Subcutaneous adipose tissue (tissue), 4 donors: ENCODE results near the gene GABBR1. TPM values are rescaled to one million over a fixed set of nuclear protein-coding genes. Genes with fewer than 3 reads are reported as not detected.

Experiments used
- CTCF ChIP-seq: fragments of 450-650 bp; IDR thresholded peaks from one replicate; pipeline ENCODE4 v1.5.1; 2016; ENCODE audit warnings: low read depth, mild to moderate bottlenecking, control low read depth, antibody characterized with exemption, moderate library complexity
- total RNA-seq, 4 donors: library from RNA; depleted of rRNA; stranded (reverse); fragments of >200 nt; gene quantifications; one replicate each; pipeline ENCODE4 v1.1.0, GENCODE V29; 2016

Gene GABBR1
- total RNA-seq, 4 donors from 2014 or later, result 20.6 to 31.0 (median 25.0) TPM

- TF ChIP-seq CTCF, result no peak
Observed at GRCh38 chr6:29631860-29632731, 887 bp downstream of the GABBR1 start.

- no peak for TF ChIP-seq CTCF
Observed at GRCh38 chr6:29631209-29631810, 1.7 kb downstream of the GABBR1 start.

- no peak for TF ChIP-seq CTCF
Observed at GRCh38 chr6:29630315-29630714, 2.7 kb downstream of the GABBR1 start.

- no peak for TF ChIP-seq CTCF
Observed at GRCh38 chr6:29629571-29629970, 3.4 kb downstream of the GABBR1 start.

- TF ChIP-seq CTCF, result no peak
Observed at GRCh38 chr6:29628419-29629281, 4.3 kb downstream of the GABBR1 start.

GRCh38 chr6:29627755-29628418, 5.1 kb downstream of the GABBR1 start:
- TF ChIP-seq CTCF, result no peak
